ENCODE results near the gene SLC2A11.
"Not testable (repeated sequence)": the region's sequence is repeated elsewhere in the genome, so short reads cannot be mapped to it uniquely, and the experiment has no call there.

Gene SLC2A11

GRCh38 chr22:23847310-23847920 is 10.3 kb upstream of the SLC2A11 start:
- DNase-seq (ENCODE audit: low read depth) = no peak

GRCh38 chr22:23847991-23848864 is 9.4 kb upstream of the SLC2A11 start:
- DNase-seq (ENCODE audit: low read depth) = no peak

- no peak for DNase-seq (ENCODE audit: low read depth)
These were observed 8.4 kb upstream of the SLC2A11 start for GRCh38 chr22:23849009-23850006.

DNA sequence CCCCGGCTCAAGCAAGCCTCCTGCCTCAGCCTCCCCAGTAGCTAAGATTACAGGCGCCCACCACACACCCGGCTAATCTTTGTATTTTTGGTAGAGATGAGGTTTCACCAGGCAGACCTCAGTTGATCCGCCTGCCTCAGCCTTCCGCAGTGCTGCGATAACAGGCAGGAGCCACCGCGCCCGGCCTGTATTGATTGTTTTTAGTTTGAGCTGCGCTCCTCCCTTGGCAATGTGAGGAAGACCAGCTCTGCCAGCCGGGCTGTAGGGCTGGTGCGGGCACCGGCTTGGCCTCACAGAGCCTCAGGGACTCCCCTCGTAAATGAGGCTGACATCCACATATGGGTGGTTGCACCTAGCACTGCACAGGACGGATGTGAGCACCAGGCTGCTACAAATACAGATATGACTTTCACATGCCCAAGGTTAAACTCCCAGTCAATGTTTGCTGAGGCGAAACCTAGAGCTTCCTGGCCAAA is 7.5 kb upstream of the SLC2A11 start:
- no peak for DNase-seq (ENCODE audit: low read depth)

- no peak for DNase-seq (ENCODE audit: low read depth)
These were observed 712 bp upstream of the SLC2A11 start for GRCh38 chr22:23856721-23857605.

DNA sequence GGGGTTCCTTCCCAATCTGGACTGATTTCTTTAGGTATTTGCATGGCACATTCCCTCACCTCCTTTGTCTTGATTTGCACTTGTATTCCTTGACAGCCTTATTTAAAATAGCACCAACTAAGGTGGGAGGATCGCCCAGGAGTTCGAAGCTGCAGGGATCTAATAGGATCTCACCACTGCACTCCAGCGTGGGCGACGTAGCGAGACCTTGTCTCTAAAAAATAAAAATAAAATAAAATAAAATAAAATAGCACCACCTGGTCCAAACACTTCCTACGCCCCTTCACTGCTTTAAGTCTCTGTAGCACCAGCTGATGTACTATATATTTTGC is 775 bp downstream of the SLC2A11 start:
- no peak for DNase-seq (ENCODE audit: low read depth)

DNA sequence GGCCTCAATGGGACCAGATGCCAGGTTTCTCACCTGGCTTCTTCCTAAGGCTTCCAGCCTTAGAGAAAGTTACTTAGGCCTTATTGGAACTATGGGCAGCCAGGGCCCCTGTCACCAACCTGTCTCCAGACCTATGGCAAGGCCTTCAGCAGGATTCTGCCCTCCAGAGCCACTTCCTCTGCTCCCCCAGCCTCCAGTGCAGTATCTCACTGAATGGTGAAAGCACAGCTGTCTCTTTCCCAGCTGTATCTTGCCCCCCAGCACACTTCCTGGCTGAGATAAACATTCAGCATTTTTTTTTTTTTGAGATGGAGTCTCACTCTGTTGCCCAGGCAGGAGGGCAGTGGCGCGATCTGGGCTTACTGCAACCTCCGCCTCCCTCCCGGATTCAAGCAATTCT is 1.5 kb downstream of the SLC2A11 start:
- no peak for DNase-seq (ENCODE audit: low read depth)

GRCh38 chr22:23860187-23860586 is 2.5 kb downstream of the SLC2A11 start:
- not testable (repeated sequence) for DNase-seq (ENCODE audit: low read depth)

GRCh38 chr22:23862103-23862502 is 4.4 kb downstream of the SLC2A11 start:
- DNase-seq (ENCODE audit: low read depth) = peak; percentile 38

- DNase-seq (ENCODE audit: low read depth) = not testable (repeated sequence)
These were observed 7.0 kb downstream of the SLC2A11 start for GRCh38 chr22:23864499-23865154.

GRCh38 chr22:23868580-23868979 is 10.9 kb downstream of the SLC2A11 start:
- DNase-seq (ENCODE audit: low read depth) = no peak

GRCh38 chr22:23874871-23875270 is 17.2 kb downstream of the SLC2A11 start:
- DNase-seq (ENCODE audit: low read depth) = no peak

DNA sequence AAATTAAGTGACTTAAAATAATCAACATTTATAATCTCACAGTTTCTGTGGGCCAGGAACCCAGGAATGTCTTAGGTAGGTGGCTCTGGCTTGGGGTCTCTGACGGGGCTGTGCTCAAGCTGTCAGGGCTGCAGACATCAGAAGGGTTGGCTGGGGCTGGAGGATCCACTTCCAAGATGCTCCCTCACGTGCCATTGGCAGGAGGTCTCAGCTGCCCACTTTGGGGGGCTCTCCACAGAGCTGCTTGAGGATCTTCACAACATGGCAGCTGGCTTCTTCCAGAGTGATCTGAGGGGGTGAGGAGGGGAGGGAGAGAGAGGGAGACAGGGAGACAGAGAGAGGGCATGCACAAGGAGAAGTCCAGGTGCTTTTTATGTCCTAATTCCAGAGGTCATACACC is 18.1 kb downstream of the SLC2A11 start:
- no peak for DNase-seq (ENCODE audit: low read depth)

DNA sequence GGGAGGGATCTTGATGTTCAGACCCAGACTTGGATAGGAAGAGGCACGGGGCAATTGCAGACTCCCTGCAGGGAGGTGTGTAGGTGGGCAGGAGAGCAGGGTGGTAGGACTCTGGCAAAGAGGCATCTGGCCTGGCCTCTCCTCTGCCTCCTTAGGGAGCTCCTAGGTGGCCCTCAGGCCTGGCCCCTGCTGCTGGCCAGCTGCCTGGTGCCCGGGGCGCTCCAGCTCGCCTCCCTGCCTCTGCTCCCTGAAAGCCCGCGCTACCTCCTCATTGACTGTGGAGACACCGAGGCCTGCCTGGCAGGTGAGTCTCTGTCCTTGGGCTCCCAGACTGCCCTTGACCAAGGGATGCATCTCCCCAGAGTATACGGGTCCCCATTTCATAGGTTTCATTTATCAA is 19.9 kb downstream of the SLC2A11 start:
- DNase-seq (ENCODE audit: low read depth) = no peak

GRCh38 chr22:23878219-23878618 is 20.5 kb downstream of the SLC2A11 start:
- DNase-seq (ENCODE audit: low read depth) = no peak

DNA sequence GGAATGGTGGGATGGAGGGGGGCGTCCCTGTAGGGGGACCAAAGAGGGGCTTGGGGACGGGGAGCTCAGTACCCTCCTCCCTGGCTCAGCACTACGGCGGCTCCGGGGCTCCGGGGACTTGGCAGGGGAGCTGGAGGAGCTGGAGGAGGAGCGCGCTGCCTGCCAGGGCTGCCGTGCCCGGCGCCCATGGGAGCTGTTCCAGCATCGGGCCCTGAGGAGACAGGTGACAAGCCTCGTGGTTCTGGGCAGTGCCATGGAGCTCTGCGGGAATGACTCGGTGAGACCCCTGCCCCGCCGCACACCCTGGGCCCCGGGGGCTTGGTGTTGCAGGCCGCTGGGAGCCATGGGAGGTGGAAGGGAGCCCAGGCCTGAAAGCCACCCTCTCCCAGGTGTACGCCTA is 24.7 kb downstream of the SLC2A11 start:
- DNase-seq (ENCODE audit: low read depth) = no peak

DNA sequence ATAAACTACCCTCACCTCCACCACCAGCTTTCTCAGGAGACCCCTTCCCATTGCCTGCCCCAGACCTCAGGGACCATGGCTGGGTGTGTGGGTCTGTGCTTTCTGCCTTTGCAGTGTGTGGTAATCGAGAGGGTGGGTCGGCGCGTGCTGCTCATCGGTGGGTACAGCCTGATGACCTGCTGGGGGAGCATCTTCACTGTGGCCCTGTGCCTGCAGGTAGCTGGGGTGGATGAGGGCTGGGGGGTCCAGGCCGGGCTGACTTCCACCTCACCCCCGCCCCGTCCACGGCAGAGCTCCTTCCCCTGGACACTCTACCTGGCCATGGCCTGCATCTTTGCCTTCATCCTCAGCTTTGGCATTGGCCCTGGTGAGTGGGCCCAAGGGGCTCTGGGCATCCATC is 26.0 kb downstream of the SLC2A11 start:
- DNase-seq (ENCODE audit: low read depth) = no peak

- no peak for DNase-seq (ENCODE audit: low read depth)
These were observed 26.5 kb downstream of the SLC2A11 start for GRCh38 chr22:23884140-23884539.

- DNase-seq (ENCODE audit: low read depth) = peak; percentile 10
These were observed 31.1 kb downstream of the SLC2A11 start for GRCh38 chr22:23888615-23889401.

DNA sequence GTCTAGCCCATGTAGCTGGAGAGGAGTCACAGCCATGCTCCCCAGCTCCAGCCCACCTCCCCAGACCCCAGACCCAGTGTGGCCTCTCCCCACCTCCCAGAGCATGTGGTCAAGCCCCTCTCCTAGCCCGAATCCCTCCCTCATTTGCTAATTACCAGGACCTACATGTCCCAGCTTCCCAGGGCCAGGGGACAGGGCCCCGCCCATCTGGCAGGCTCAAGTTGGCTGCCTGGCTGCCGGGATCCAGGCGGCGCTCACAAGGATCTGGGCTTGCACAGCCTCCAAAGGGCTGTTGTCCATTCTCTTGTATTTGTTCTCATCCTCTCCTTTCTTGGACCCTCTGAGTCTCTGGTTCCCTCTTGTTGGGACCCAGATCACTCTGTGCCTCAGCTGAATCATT is 31.9 kb downstream of the SLC2A11 start:
- no peak for DNase-seq (ENCODE audit: low read depth)
